H1 (cell line): ENCODE data around the gene FNIP2. TPM values are rescaled to one million over a fixed set of nuclear protein-coding genes. Genes with fewer than 3 reads are reported as not detected.

Experiments used
- BRCA1 ChIP-seq: IDR thresholded peaks from 2 replicates; pipeline ENCODE4 v1.6.1; 2012; ENCODE audit warnings: low read depth, low read length, improper control_type of control experiment
- CBX8 ChIP-seq: fragments of 300-800, 300-1000 bp; sonication (generic); IDR thresholded peaks from 2 replicates; pipeline ENCODE4 v1.7.1; 2016; ENCODE audit warnings: low read depth, low read length, borderline replicate concordance
- CHD7 ChIP-seq: fragments of 300-600 bp; sonication (generic); IDR thresholded peaks from 2 replicates; pipeline ENCODE4 v1.7.1; 2012; ENCODE audit warnings: low read length, moderate library complexity, mild to moderate bottlenecking, inconsistent platforms; ENCODE audit not compliant: insufficient replicate concordance
- CTBP2 ChIP-seq: IDR thresholded peaks from 2 replicates; pipeline ENCODE4 v1.7.0; 2011; ENCODE audit warnings: borderline replicate concordance, mild to moderate bottlenecking, moderate library complexity, mixed read lengths, low read length; ENCODE audit not compliant: insufficient read depth, insufficient read length
- PHF8 ChIP-seq: fragments of 200-600 bp; sonication (generic); conservative IDR thresholded peaks from 2 replicates; pipeline ENCODE4 v1.7.1; 2012; ENCODE audit warnings: low read depth, mild to moderate bottlenecking, inconsistent platforms, low read length, moderate library complexity
- RNF2 ChIP-seq: fragments of 200-900, 300-1000 bp; sonication (generic); IDR thresholded peaks from 2 replicates; pipeline ENCODE4 v1.7.1; 2016; ENCODE audit warnings: borderline replicate concordance, low read depth, mild to moderate bottlenecking, antibody characterized with exemption, low read length; ENCODE audit not compliant: poor library complexity, severe bottlenecking; ENCODE audit errors: missing control alignments
- TAF1 ChIP-seq: IDR thresholded peaks from 2 replicates; pipeline ENCODE4 v1.6.1; 2011; ENCODE audit warnings: mild to moderate bottlenecking, low read depth, low read length
- polyA plus RNA-seq, 7 experiments: library from polyadenylated mRNA; depleted of rRNA in 3 of 7; stranded (reverse) in 5 of 7; unstranded in 2 of 7; fragments of >200 nt in 5 of 7; fragments of 200-250 nt in 2 of 7; gene quantifications; 1 replicate in 5 of 7; 2 replicates in 1 of 7; 4 replicates in 1 of 7; pipeline versions ENCODE4 v1.2.1 to v1.2.3, GENCODE V29; 2011 to 2013; ENCODE audit warnings: missing spikeins in 2 of 7, mixed read lengths in 2 of 7
- total RNA-seq: library from RNA; stranded (reverse); fragmentation: NEBNext Ultra II Directional; extraction: Animal tissue kit (Norgen Biotek cat#: 25700); gene quantifications from 2 replicates; pipeline ENCODE4 v1.2.1, GENCODE V29; 2021
- TF ChIP-seq, protein P1 (sequence below): IDR thresholded peaks from 2 replicates; pipeline ENCODE4 v1.6.1; 2011; ENCODE audit warnings: low read depth, mild to moderate bottlenecking, low read length; ENCODE audit not compliant: insufficient read depth

The FNIP2 gene
- total and polyA plus RNA-seq, 2 of the 8 experiments (the other 6 are each of a cell fraction or from before 2014, with no cell fraction given) = 4.0 to 13.0 TPM

GRCh38 chr4:158836828-158837449 is 68.1 kb downstream of the FNIP2 start (continued):
- TF ChIP-seq CHD7 (no peak), TAF1 (no peak), CBX8 (no peak), RNF2 (no peak), BRCA1 (no peak), CTBP2 (no peak), PHF8 (no peak)
- TF ChIP-seq, protein P1, sequence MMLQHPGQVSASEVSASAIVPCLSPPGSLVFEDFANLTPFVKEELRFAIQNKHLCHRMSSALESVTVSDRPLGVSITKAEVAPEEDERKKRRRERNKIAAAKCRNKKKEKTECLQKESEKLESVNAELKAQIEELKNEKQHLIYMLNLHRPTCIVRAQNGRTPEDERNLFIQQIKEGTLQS = no peak
